Measurements from ENCODE around the gene RNPS1.
A peak's percentile ranks its signal among the peaks of the same experiment; 100 is the strongest.

Gene RNPS1

GRCh38 chr16:2267913-2268666 is at the start of gene RNPS1:
Gene RNPS1 (minus strand): TSS chr16:2268126. CDS start chr16:2264643, 3,483 bp downstream.
- Histone ChIP-seq H3K9me3 (ENCODE audit: insufficient read depth, low read length) (no peaks in the 10 kb centered on the region), H3K4me1 (ENCODE audit: low read length) (peaks cover 17% of the 10 kb centered on the region), H3K4me3 (ENCODE audit: low read length) (peak within 1 kb of the TSS; percentile 87), H3K4me2 (ENCODE audit: low read length) (peak within 1 kb of the TSS; percentile 85), H3K27me3 (ENCODE audit: low read depth, low read length) (no peaks in the 10 kb centered on the region), H4K20me1 (ENCODE audit: insufficient read depth, low read length) (peaks cover 39% of the 10 kb centered on the region), H3K27ac (ENCODE audit: low read length) (peak within 1 kb of the TSS; percentile 86), H3K36me3 (replicated peaks; ENCODE audit: low read depth, low read length) (peaks cover 15% of the 10 kb centered on the region), H2AFZ (ENCODE audit: low read depth, low read length) (peak within 1 kb of the TSS; percentile 98), H3K9ac (ENCODE audit: low read length) (peak within 1 kb of the TSS; percentile 84), H3K79me2 (ENCODE audit: low read length) (peaks cover 57% of the 10 kb centered on the region)
- TF ChIP-seq CTCF (IDR thresholded peaks at IDR 0.05; ENCODE audit: low read depth, low read length): no peak
- TF ChIP-seq EZH2phosphoT487 (IDR thresholded peaks at IDR 0.05; ENCODE audit: low read depth): no peak

- Histone ChIP-seq H3K4me1 (ENCODE audit: low read length) (no peaks in the 10 kb centered on the region), H3K4me2 (ENCODE audit: low read length) (no peak overlapping the region), H3K79me2 (ENCODE audit: low read length) (no peaks in the 10 kb centered on the region), H3K36me3 (replicated peaks; ENCODE audit: low read depth, low read length) (no peaks in the 10 kb centered on the region), H3K4me3 (ENCODE audit: low read length) (no peak overlapping the region), H3K27me3 (ENCODE audit: low read depth, low read length) (0 out of 2 replicates have a peak, but pooled peaks cover 3% of the 10 kb centered on the region), H3K27ac (ENCODE audit: low read length) (no peak overlapping the region), H4K20me1 (ENCODE audit: insufficient read depth, low read length) (no peaks in the 10 kb centered on the region), H3K9ac (ENCODE audit: low read length) (no peak overlapping the region), H3K9me3 (ENCODE audit: insufficient read depth, low read length) (no peaks in the 10 kb centered on the region), H2AFZ (ENCODE audit: low read depth, low read length) (no peak overlapping the region)
- no peak for TF ChIP-seq EZH2phosphoT487 (IDR thresholded peaks at IDR 0.05; ENCODE audit: low read depth)
- TF ChIP-seq CTCF (IDR thresholded peaks at IDR 0.05; ENCODE audit: low read depth, low read length): no peak
Observed at GRCh38 chr16:2317231-2318020, 49.5 kb upstream of the RNPS1 start.

- Histone ChIP-seq H3K4me1 (ENCODE audit: low read length) (no peaks in the 10 kb centered on the region), H4K20me1 (ENCODE audit: insufficient read depth, low read length) (no peaks in the 10 kb centered on the region), H3K27ac (ENCODE audit: low read length) (no peak overlapping the region), H2AFZ (ENCODE audit: low read depth, low read length) (no peak overlapping the region), H3K79me2 (ENCODE audit: low read length) (no peaks in the 10 kb centered on the region), H3K4me2 (ENCODE audit: low read length) (no peak overlapping the region), H3K9ac (ENCODE audit: low read length) (no peak overlapping the region), H3K9me3 (ENCODE audit: insufficient read depth, low read length) (no peaks in the 10 kb centered on the region), H3K36me3 (replicated peaks; ENCODE audit: low read depth, low read length) (no peaks in the 10 kb centered on the region), H3K4me3 (ENCODE audit: low read length) (no peak overlapping the region), H3K27me3 (ENCODE audit: low read depth, low read length) (no peaks in the 10 kb centered on the region)
- TF ChIP-seq EZH2phosphoT487 (IDR thresholded peaks at IDR 0.05; ENCODE audit: low read depth): no peak
- no peak for TF ChIP-seq CTCF (IDR thresholded peaks at IDR 0.05; ENCODE audit: low read depth, low read length)
Observed at GRCh38 chr16:2308089-2308962, 40.4 kb upstream of the RNPS1 start.

Measured in OCI-LY3 (cell line).